Ishikawa (cell line): ENCODE results near the gene SOX10.

Experiments
- CEBPB ChIP-seq: IDR thresholded peaks from 2 replicates; pipeline ENCODE4 v1.6.1; 2012
- CREB1 ChIP-seq: IDR thresholded peaks from 2 replicates; pipeline ENCODE4 v1.6.1; 2012; ENCODE audit warnings: low read depth
- EGR1 ChIP-seq: IDR thresholded peaks from 2 replicates; pipeline ENCODE4 v1.6.1; 2012
- EP300 ChIP-seq: IDR thresholded peaks from 2 replicates; pipeline ENCODE4 v1.6.1; 2012; ENCODE audit warnings: borderline replicate concordance
- FOXM1 ChIP-seq: IDR thresholded peaks from 2 replicates; pipeline ENCODE4 v1.6.1; 2012; ENCODE audit warnings: low read depth, borderline replicate concordance
- MAX ChIP-seq: IDR thresholded peaks from 2 replicates; pipeline ENCODE4 v1.6.1; 2012
- NFIC ChIP-seq: IDR thresholded peaks from 2 replicates; pipeline ENCODE4 v1.6.1; 2012
- RAD21 ChIP-seq: IDR thresholded peaks from 2 replicates; pipeline ENCODE4 v1.6.1; 2012; ENCODE audit warnings: low read depth
- REST ChIP-seq: IDR thresholded peaks from 2 replicates; pipeline ENCODE4 v1.6.1; 2012; ENCODE audit warnings: low read depth, mild to moderate bottlenecking
- TAF1 ChIP-seq: IDR thresholded peaks from 2 replicates; pipeline ENCODE4 v1.6.1; 2012; ENCODE audit warnings: low read depth, mild to moderate bottlenecking
- TCF12 ChIP-seq: IDR thresholded peaks from 2 replicates; pipeline ENCODE4 v1.6.1; 2012; ENCODE audit warnings: low read depth
- TEAD4 ChIP-seq: IDR thresholded peaks from 2 replicates; pipeline ENCODE4 v1.6.1; 2012
- USF1 ChIP-seq: IDR thresholded peaks from 2 replicates; pipeline ENCODE4 v1.6.1; 2012
- YY1 ChIP-seq: IDR thresholded peaks from 2 replicates; pipeline ENCODE4 v1.6.1; 2012; ENCODE audit warnings: low read depth
- ZBTB7A ChIP-seq: IDR thresholded peaks from 2 replicates; pipeline ENCODE4 v1.6.1; 2012; ENCODE audit warnings: low read depth

Gene SOX10

GRCh38 chr22:37983860-37984791, at the start of gene SOX10:
Gene SOX10 (minus strand): TSS chr22:37984555. CDS start chr22:37983784, 771 bp downstream.
- no peak for TF ChIP-seq CEBPB
- TF ChIP-seq CREB1 = no peak
- TF ChIP-seq TEAD4 = no peak
- no peak for TF ChIP-seq REST
- no peak for TF ChIP-seq EGR1
- no peak for TF ChIP-seq NFIC
- no peak for TF ChIP-seq TAF1
- no peak for TF ChIP-seq MAX
- no peak for TF ChIP-seq EP300
- no peak for TF ChIP-seq FOXM1
- no peak for TF ChIP-seq YY1
- TF ChIP-seq TCF12 = no peak
- TF ChIP-seq ZBTB7A = no peak
- no peak for TF ChIP-seq RAD21

GRCh38 chr22:38033522-38034277, 49.3 kb upstream of the SOX10 start:
- TF ChIP-seq TCF12 (no peak), RAD21 (no peak), EP300 (no peak), EGR1 (no peak), ZBTB7A (no peak), YY1 (no peak), FOXM1 (no peak), TAF1 (no peak), REST (no peak), MAX (no peak), TEAD4 (no peak), NFIC (no peak), CEBPB (no peak), CREB1 (no peak), USF1 (no peak)

GRCh38 chr22:38032681-38033521, 48.5 kb upstream of the SOX10 start:
- TF ChIP-seq TCF12 = no peak
- no peak for TF ChIP-seq TEAD4
- TF ChIP-seq EGR1 = no peak
- no peak for TF ChIP-seq MAX
- TF ChIP-seq CEBPB = peak; percentile 88
- no peak for TF ChIP-seq NFIC

GRCh38 chr22:38031491-38031890, 47.1 kb upstream of the SOX10 start:
- TF ChIP-seq EGR1 (no peak), CEBPB (no peak), FOXM1 (no peak), ZBTB7A (no peak), YY1 (no peak), EP300 (no peak), TEAD4 (no peak), NFIC (no peak), RAD21 (no peak), MAX (no peak), REST (no peak), TCF12 (no peak), TAF1 (no peak), CREB1 (no peak), USF1 (no peak)
